ENCODE results near the gene GAMT.

GAMT gene

DNA sequence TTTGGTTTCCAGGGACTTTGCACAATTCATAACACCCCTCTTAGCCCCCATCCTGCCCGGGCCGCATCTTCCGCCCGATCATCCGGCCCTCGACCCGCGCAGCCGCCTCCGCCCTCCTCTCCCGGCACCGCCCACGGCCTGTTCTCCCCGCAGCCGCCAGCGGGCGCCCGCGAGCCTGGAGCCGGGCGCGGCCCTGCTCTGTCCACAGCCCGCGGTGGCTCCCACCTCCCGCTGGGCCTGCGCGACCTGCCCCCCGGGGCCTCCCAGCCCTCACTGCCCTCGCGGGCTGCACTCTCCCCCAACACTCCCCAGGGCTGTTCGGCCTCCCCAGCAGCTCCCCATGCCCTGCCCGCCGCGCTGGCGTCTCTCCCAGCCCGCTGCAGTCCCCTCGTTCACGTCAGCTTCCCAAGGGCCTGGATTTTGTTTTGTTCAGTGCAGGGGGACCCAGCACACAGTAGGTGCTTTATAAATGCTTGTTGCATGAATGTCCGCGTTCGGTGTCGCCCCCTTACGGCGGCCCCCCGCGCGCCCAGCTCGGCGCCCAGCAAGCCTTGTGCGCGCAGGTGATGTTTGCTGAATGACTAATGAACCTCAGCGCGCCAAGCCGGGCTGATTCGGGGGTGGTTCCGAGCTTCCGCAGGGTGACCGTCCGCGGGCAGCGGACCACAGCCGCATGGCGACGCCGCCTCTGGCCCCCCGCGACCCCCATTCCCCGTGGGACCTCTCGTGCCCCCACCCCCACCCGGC, 44.0 kb upstream of the GAMT start:
- TF ChIP-seq, protein P1, sequence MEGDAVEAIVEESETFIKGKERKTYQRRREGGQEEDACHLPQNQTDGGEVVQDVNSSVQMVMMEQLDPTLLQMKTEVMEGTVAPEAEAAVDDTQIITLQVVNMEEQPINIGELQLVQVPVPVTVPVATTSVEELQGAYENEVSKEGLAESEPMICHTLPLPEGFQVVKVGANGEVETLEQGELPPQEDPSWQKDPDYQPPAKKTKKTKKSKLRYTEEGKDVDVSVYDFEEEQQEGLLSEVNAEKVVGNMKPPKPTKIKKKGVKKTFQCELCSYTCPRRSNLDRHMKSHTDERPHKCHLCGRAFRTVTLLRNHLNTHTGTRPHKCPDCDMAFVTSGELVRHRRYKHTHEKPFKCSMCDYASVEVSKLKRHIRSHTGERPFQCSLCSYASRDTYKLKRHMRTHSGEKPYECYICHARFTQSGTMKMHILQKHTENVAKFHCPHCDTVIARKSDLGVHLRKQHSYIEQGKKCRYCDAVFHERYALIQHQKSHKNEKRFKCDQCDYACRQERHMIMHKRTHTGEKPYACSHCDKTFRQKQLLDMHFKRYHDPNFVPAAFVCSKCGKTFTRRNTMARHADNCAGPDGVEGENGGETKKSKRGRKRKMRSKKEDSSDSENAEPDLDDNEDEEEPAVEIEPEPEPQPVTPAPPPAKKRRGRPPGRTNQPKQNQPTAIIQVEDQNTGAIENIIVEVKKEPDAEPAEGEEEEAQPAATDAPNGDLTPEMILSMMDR (conservative IDR thresholded peaks at IDR 0.05): peak; percentile 98
- H3K27ac ChIP-seq: peak overlapping the region; percentile 89

DNA sequence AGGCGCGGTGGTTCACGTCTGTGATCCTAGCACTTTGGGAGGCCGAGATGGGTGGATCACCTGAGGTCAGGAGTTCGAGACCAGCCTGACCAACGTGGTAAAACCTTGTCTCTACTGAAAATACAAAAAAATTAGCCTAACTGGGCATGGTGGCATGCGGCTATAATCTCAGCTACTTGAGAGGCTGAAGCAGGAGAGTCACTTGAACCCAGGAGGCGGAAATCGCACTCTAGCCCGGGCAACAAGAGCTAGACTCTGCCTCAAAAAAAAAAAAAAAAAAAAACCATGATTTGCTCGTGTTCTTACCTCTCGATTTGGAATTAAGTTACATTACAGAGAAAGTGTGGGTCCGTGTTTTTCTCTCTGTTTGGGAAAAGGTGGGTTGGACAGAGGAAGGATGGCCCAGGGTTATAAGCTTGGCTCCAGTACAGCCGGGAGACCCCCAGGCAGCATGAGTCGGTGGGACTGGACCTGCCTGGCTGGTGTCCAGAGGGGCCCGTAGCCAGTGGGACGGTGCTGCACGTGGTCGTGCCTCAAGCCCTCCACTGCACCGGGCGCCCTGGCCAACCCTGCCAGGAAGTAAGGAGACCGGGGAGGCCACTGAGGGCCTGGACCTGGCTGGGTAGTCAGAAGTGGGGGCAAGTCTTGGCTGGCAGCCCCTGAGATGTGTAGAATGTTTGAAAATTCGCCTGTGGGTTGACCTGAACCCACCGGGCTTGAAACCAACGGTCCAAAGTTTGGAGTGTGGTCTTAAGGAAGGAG, 40.5 kb upstream of the GAMT start:
- peak overlapping the region; percentile 89 for H3K27ac ChIP-seq
- TF ChIP-seq, protein P1 (conservative IDR thresholded peaks at IDR 0.05): no peak

DNA sequence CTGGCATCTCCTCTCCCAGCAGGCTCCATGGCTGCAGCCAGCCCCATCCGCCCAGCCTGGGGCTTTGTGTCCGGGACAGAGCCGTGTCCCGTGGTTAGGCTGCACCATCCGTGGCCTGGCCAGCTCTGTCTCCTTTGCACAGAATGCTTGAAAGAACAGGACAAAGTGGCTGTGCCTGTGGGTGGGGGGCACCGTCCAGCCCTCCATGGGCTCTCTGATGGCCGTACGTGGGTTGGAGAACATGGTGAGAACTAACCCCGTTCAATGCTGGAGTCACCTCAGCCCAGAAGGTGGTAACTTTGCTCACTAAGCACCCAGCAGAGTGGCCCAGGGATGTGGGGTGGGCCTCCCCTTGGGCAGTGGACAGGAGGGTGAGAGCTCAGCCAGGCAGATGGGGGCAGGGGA, 39.7 kb upstream of the GAMT start:
- H3K27ac ChIP-seq: peak overlapping the region; percentile 89
- TF ChIP-seq, protein P1 (conservative IDR thresholded peaks at IDR 0.05): no peak

DNA sequence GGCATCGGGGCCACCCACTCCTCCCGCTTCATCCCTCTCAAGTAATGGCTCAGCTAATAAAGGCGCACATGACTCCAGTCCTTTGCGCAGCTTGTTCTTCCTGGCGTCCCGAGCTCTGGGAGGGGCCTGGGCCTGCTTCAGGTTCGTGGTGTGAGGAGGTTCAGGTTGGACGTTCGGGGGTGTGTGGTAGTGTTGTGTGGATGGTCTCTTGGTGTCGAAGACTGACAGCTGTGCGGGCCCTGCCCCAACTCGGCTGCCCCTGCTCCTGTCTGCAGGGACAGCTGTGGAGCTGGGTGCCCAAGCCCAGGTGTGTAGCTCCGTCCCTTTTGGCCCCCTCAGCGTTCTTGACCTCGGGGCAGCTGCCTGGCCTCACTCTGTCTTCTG, 39.1 kb upstream of the GAMT start:
- peak overlapping the region; percentile 89 for H3K27ac ChIP-seq
- TF ChIP-seq, protein P1 (conservative IDR thresholded peaks at IDR 0.05): no peak

DNA sequence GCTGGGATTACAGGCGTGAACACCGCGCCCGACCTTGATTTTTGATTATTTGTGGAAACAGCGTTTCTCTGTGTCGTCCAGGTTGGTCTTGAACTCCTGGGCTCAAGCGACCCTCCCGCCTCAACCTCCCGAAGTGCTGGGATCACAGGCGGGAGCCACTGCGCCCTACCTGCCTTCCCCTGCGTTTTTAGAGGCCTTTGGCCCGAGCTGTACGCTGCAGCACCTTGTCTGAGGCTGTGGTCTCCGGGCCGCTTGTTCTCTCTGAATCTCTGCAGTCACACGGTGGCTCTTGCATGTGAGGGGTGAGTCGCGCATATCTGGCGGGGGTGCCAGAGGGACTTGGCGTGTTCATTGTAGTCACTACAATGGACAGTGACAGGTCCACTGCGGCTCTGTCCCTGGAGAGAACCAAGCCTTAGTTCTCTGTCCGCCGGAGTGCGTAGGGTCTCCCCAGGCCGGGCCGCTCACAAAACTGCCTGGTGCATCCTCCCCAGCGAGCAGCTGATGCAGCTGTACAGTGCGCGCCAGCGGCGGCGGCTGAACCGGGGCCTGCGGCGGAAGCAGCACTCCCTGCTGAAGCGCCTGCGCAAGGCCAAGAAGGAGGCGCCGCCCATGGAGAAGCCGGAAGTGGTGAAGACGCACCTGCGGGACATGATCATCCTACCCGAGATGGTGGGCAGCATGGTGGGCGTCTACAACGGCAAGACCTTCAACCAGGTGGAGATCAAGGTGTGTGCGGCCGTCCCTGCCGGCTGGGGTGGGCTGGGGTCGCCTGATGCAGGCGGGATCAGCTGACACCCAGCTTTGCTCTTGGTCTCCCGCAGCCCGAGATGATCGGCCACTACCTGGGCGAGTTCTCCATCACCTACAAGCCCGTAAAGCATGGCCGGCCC, 38.4 kb upstream of the GAMT start:
- peak overlapping the region; percentile 89 for H3K27ac ChIP-seq

DNA sequence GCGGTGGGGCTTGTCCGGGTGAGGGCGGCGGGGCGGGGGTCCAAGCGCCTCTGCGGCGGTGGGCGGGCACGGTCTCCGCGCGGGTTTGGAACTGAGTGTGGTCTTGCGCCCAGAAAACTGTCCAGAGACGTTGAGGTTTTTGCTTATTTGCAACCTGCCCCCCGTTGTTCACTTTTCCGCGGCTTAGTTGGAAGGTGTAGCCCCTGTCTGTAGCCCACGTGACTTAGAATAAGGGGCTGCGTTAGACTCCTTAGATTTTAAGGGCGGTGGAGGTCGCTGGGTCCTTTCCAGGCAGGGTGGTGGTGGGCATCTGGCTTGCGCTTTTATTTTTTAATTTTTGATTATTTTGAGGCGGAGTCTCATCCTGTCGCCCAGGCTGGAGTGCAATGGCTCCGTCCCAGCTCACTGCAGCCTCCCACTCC, 37.6 kb upstream of the GAMT start:
- TF ChIP-seq, protein P1 (conservative IDR thresholded peaks at IDR 0.05): no peak
- H3K27ac ChIP-seq: peak overlapping the region; percentile 89

DNA sequence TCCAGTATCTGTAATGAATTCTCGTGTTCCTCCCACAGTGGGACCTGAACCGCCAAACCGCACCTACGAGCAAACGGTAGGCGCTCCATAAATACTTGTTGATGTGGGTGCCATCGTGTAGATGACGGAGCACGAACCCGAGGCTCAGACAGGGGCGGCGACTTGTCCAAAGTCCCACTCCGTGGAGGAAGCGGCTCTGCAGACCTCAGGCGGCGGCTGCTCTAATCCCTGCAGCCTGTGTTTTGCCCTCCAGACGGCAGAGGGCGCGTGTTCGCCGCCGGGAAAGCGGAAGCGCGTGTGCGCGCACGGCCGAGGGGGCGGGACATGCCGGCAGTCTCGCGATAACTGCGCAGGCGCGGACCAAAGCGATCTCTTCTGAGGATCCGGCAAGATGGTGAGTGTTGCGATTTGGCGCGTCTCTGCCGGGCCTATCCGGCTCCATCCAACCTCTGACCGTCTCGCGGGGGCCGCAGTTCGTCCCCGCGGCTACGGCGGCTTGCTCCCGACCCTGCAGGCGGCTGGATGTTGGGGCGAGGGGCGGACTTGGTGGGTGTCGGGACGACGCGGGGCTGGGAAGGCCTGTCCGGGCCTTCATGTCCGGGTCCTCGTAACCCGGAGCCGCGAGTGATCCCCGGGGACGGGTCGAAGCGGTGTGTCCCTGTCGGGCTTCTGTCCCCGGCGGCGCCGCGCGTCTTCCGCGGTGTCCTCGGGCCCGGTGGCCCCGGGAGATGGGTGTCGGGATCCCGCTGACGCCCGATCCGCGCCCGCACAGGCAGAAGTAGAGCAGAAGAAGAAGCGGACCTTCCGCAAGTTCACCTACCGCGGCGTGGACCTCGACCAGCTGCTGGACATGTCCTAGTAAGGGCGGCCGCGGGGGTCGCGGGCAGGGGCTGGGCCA, 36.9 kb upstream of the GAMT start, which contains the start of gene RPS15:
RPS15 (plus strand) TSS at position 362 of the 898 bp plus-strand sequence; CDS start at position 392, 30 bp downstream.
- H3K27ac ChIP-seq: peak within 1 kb of the TSS; percentile 89
- TF ChIP-seq, protein P1 (conservative IDR thresholded peaks at IDR 0.05): peak; percentile 97
